Neutrophil (primary cell): ENCODE measurements around the gene NWD2.
"Not testable (repeated sequence)": the region's sequence is repeated elsewhere in the genome, so short reads cannot be mapped to it uniquely, and the experiment has no call there.

ENCODE experiments used
- H3K27ac ChIP-seq: fragments of 200-600 bp; sonication (generic); 2 replicates; pipeline ENCODE4 v1.5.1; 2016; ENCODE audit warnings: mild to moderate bottlenecking, moderate library complexity
- H3K27me3 ChIP-seq: fragments of 200-600 bp; sonication (generic); 2 replicates; pipeline ENCODE4 v1.6.0; 2016; ENCODE audit warnings: mild to moderate bottlenecking
- H3K36me3 ChIP-seq: fragments of 200-600 bp; sonication (generic); 2 replicates; pipeline ENCODE4 v1.5.1; 2017
- H3K4me1 ChIP-seq, 2 experiments: fragments of 200-600 bp in 1 of 2; sonication (generic) in 1 of 2; 1 replicate in 1 of 2; 2 replicates in 1 of 2; pipeline versions ENCODE4 v1.5.1 to v1.6.1; 2013 to 2016; ENCODE audit warnings: low read depth in 1 of 2, low read length in 1 of 2, mild to moderate bottlenecking in 1 of 2, moderate library complexity in 1 of 2; ENCODE audit not compliant: control insufficient read depth in 1 of 2, insufficient read depth in 1 of 2
- H3K4me3 ChIP-seq, 2 experiments: fragments of 200-600 bp in 1 of 2; sonication (generic) in 1 of 2; 1 replicate in 1 of 2; 2 replicates in 1 of 2; pipeline ENCODE4 v1.5.1; 2013 to 2016; ENCODE audit warnings: low read depth in 1 of 2, low read length in 1 of 2, mild to moderate bottlenecking in 1 of 2, moderate library complexity in 1 of 2
- H3K9me3 ChIP-seq: fragments of 200-600 bp; sonication (generic); 2 replicates; pipeline ENCODE4 v1.5.1; 2016
- CTCF ChIP-seq: fragments of 200-600 bp; sonication (generic); IDR thresholded peaks from 2 replicates; pipeline ENCODE4 v1.5.1; 2016; ENCODE audit warnings: antibody characterized with exemption

Gene NWD2

GRCh38 chr4:37489697-37490096 lies 245.2 kb downstream of the NWD2 start:
- Histone ChIP-seq H3K9me3 (no peaks in the 10 kb centered on the region), H3K27me3 (no peaks in the 10 kb centered on the region), H3K4me3 (no peak overlapping the region), H3K36me3 (no peaks in the 10 kb centered on the region), H3K4me1 (no peaks in the 10 kb centered on the region), H3K27ac (no peak overlapping the region)
- no peak for TF ChIP-seq CTCF

- H3K27ac ChIP-seq = no peak overlapping the region
- no peaks in the 10 kb centered on the region for H3K9me3 ChIP-seq
- H3K4me3 ChIP-seq = no peak overlapping the region
- no peaks in the 10 kb centered on the region for H3K27me3 ChIP-seq
- no peak for TF ChIP-seq CTCF
- H3K36me3 ChIP-seq = no peaks in the 10 kb centered on the region
- H3K4me1 ChIP-seq = no peaks in the 10 kb centered on the region
Measured at GRCh38 chr4:37490391-37491347, 246.1 kb downstream of the NWD2 start.

DNA sequence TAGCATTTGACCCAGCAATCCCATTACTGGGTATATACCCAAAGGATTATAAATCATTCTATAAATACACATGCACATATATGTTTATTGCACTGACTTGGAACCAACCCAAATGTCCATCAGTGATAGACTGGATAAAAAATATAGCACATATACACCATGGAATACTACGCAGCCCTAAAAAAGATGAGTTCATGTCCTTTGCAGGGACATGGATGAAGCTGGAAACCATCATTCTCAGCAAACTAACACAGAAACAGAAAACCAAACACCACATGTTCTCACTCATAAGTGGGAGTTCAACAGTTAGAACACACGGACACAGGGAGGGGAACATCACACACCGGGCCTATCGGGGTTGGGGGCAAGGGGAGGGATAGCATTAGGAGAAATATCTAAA lies 250.8 kb downstream of the NWD2 start:
- H3K4me3 ChIP-seq, H3K9me3 ChIP-seq, H3K4me1 ChIP-seq, H3K27ac ChIP-seq, H3K27me3 ChIP-seq, H3K36me3 ChIP-seq: not testable (repeated sequence)
